HS-5 (cell line): ENCODE data around the gene KCNIP4.
A peak's percentile ranks its signal among the peaks of the same experiment; 100 is the strongest.

Experiments used
- DNase-seq: peaks from one replicate; pipeline ENCODE4 v3.0.0-alpha.2; 2012; ENCODE audit warnings: low read depth

Gene KCNIP4

GRCh38 chr4:21901281-21901680 lies 47.3 kb downstream of the KCNIP4 start:
- DNase-seq = no peak

GRCh38 chr4:21900211-21900610 lies 48.4 kb downstream of the KCNIP4 start:
- no peak for DNase-seq

DNA sequence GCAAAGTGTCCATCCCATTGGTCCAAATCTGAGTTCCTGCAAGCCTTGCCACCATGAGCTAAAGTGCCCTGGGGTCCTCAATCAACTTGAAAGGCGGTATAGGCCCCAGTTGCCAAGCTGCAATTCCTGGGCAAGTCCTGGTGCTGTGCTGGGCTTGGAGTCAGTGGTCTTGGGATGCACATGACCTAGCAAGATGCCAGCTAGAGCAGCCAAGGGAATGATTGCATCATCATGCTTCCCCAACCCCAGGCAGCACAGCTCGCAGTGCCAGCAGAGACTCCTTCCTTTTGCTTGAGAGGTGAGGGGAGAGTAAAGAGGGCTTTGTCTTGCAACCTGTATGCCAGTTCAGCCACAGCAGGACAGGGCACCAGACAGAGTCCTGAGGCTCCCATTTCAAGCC lies 50.5 kb downstream of the KCNIP4 start:
- no peak for DNase-seq

DNA sequence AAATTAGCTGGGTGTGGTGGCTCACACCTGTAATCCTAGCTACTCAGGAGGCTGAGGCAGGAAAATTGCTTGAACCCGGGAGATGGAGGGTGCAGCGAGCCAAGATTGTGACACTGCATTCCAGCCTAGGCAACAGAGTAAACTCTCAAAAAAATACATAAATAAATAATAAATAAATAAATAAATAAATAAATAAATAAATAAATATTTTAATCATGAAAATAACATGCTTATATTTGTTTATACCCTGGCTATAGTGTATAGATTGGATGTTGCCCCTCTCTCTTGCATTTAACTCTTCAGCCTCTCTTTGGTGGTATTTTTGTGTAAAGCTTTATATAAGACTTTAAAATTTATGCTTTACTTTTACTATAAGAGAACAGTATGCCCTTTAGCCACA lies 51.8 kb downstream of the KCNIP4 start:
- no peak for DNase-seq

DNA sequence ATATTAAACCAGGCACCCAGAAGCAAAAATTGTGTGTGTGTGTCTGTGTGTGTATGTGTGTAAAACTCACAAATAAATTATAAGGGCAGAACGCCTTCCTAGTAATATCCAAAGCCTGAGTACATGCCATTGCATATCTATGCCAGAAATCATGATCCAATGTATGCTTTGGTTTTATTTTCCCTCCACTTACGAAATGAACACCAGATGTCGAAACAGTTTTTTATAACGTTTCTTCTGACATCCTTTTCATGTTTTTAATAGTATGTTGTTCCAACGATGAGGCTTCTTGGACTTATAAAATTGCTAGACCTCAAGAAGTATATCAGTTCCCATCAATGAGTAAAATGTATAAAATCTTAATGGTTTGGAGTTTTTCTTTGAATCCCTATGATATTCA lies 55.4 kb downstream of the KCNIP4 start:
- DNase-seq = no peak

DNA sequence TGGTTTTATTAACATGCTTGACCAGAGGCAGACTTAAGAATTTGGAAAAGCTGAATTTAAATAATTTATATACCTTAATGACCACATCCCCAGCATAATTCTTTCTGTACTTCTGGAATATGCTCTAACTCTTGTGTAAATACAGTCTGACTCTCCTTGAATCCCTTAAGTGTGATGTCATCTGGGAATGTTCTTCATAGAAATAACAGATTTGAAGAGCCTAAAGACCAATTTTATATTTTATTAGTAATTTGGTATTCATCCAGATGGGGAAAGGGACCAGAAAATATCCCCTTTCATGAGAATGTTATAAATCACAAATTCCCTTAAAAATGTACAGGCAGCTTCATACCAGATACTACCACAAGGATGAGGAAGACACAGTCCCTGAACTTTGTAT lies 58.3 kb downstream of the KCNIP4 start:
- DNase-seq = no peak

- DNase-seq = peak; percentile 85
Observed at GRCh38 chr4:21888195-21888976, 60.2 kb downstream of the KCNIP4 start.

DNA sequence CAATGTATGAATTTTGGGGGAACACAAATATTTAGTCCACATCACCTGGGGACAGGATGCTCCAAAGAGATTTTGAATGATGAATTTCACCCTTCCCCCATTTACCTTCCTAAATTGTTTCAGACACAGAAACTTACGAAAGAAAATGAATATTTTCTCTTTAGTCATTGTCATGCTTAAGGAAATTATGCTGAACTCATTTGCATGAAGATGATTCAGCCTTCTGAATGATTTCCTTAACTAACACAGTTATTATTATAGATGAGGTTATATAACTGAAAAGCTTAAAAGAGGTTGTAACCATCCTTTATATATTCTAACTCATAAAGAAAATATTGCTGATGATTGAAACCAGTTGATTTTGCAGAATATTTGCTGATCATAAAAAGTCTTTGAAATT lies 61.1 kb downstream of the KCNIP4 start:
- no peak for DNase-seq

DNA sequence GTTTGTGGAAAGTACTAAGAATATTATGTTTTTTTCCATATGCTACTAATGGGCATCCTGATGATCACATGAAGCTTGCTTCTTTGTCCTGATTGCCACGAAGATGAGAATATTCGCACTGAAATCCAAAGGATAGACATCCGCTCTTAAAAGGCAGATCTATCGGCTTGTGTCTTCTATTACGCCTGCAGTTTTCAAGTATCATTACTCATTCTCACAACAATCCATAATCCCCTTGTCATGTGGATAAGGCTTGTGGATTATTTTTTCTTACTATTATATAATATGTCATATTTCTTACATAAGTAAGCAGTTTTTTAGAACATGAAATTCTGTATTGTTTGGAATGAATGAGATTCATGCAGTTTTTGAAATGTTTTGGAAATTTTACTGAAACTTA lies 62.8 kb downstream of the KCNIP4 start:
- no peak for DNase-seq

DNA sequence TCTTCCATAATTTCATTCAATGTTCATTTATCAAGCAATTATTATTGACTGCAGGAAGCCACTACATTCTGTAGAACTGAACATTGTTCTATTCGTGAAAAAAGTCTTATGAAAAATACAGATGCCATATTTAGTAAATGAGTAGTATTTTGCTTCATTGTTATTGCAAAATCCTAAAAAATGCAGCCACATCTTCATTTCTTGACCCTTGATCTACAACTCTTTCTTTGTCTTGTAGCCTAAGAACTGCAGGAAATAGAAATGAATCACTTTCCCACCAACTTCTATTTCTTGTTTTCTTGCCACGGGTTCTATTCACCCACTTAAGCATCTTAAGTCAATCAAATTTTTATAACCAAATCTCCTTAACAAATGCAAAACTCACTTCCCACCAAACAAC lies 63.3 kb downstream of the KCNIP4 start:
- DNase-seq = peak; percentile 61

- DNase-seq = no peak
Observed at GRCh38 chr4:21884615-21885014, 64.0 kb downstream of the KCNIP4 start.

- DNase-seq = no peak
Observed at GRCh38 chr4:21882051-21882839, 66.3 kb downstream of the KCNIP4 start.

DNA sequence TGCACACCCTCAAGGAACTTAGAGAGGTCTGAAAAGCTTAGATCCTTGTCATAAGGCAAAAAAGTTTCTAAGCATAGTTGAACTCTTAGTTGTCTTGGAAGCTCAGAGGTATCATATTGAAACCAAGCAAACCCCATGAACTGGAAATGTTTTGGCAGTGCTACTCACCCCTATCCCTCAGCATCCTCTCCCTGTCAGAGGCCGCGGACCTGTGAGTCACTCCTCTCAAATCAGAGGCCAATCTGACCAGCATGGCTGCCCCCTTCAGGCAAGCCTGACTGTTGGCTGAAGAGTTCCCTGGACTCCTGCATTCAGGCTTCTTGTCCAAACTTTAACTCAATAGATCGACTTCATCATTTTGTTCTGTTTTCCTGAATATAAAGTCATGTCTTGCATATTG lies 69.4 kb downstream of the KCNIP4 start:
- no peak for DNase-seq

- no peak for DNase-seq
Observed at GRCh38 chr4:21876711-21877110, 71.9 kb downstream of the KCNIP4 start.

DNA sequence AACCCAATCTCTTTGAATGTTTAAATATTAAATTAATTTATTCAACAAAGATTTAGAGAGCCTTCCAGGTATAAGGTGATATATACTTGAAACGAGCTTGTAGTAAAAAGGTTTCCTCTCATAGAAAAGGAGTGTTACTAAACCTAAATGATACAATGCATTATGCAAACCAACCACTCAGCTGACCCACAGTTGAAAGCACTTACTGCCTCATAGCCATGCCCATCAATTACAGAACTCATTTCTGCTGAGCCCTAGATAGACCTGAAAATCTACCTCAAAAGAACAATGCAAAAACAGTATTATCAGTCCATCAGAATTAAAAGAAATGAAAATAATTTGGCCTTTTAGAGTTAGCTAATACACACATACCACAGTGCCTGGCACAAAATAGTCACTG lies 75.4 kb downstream of the KCNIP4 start:
- no peak for DNase-seq

- DNase-seq = no peak
Observed at GRCh38 chr4:21872101-21872500, 76.5 kb downstream of the KCNIP4 start.

DNA sequence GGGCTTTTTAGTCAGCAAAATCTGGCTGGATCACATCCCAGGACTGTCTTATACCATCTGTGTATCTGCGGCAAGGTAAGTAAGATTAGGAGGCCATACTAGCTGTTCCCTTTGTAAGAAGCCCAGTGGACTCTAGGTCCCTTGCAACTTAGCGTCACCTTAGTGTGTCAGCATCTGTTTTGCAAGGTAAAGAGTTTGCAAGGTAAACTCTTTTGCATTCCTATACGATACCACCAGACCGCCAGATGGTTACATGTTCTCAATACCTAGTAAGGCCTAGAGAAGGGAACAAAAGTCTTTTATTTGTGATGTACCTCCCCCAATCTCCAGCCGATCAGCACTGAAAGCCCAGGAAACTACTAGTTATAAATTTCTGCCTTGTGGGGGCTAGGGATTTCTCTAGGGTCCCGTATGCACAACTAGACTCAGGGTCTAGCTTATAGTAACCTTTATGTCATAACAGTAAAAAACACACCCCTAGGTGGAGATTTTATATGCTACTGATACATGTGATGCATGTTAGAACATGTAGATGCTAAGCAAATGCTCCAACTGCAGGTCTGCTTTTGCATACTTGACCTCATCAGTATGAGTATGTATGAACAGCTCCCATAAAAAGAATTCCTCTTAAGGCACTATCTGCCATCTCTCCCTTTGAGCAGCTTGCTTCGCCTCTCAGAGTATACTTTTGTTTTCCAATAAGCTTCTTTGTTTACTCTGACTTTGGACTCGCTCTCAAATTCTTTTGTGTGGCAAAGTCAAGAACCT lies 78.4 kb downstream of the KCNIP4 start:
- DNase-seq = no peak

DNA sequence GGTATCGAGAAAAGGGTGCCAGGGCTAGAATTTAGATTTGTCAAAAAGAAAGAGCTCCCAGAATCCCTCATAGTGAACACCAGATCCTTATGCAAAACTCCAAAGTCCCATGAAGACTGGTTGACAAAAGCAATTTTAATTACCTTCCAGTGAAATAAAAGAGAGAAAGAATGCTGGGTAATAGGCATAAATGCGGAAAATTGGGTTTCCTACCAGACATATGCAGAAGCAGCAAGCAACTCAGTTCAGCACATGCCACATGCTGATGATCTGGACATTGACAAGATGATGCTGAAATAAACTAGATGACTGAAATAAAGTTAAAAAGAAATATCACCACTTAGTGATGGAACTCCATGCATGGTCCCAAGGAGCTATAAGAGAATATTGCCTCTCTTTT lies 83.9 kb downstream of the KCNIP4 start:
- no peak for DNase-seq

GRCh38 chr4:21862917-21863316 lies 85.7 kb downstream of the KCNIP4 start:
- DNase-seq = no peak

- no peak for DNase-seq
Observed at GRCh38 chr4:21858971-21859370, 89.6 kb downstream of the KCNIP4 start.

- no peak for DNase-seq
Observed at GRCh38 chr4:21856754-21857153, 91.8 kb downstream of the KCNIP4 start.

GRCh38 chr4:21856301-21856700 lies 92.3 kb downstream of the KCNIP4 start:
- DNase-seq = no peak

- no peak for DNase-seq
Observed at GRCh38 chr4:21849077-21849476, 99.5 kb downstream of the KCNIP4 start.
